ENCODE results near the gene FALEC. TPM values are rescaled to one million over a fixed set of nuclear protein-coding genes. Genes with fewer than 3 reads are reported as not detected.

The FALEC gene
- total and polyA plus RNA-seq, 9 of the 15 experiments (the other 6 are each of a cell fraction or from before 2014, with no cell fraction given), result 0.15 to 1.8 (median 0.53) TPM; not detected in 5

DNA sequence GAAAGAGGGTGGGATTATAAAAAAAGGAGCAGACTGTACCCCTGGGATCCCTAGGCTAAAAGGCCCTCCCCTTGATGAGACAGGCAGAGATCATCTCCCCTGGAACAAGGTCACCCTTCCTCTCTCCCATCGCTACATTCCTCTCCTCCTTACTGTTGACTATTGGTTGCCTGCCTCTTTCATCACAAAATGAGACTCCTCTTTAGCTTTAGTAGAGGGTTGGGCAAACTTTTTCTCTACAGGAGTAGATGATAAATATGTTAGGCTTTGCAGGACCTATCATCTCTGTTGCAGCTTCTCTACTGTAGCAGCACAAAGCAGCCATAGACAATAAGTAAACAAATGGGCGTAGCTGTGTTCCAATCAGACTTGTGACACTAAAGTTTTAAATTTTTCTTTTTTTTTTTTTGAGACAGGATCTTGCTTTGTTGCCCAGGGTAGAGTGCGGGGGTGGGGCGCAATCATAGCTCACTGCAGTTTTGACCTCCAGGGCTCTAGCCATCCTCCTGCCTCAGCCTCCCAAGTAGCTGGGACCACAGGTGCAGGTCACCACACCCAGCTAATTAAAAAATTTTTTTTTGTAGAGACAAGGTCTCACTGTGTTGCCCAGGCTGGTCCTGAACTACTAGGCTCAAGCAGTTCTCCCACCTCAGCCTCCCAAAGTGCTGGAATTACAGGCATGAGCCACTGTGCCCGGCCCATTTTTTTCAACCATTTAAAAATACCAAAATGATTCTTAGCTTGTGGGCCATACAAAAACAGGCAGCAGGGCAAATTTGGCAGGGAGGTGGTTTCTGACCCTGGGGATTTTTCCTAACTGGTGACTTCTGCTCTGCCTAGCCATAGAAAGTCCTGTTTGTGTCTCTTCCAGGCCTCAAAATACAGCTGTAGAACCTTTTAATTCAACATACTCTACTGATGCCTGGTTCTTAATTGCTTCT is 48.8 kb downstream of the FALEC start:
- DNase-seq (ENCODE audit: extremely low read depth in 1 of 4, low spot score in 3 of 4) (no peak), FAIRE-seq (no peak), ATAC-seq (no peak)
- H4K20me1 ChIP-seq (replicated peaks; ENCODE audit: control insufficient read depth, insufficient read depth, low read length), result peaks cover 13% of the 10 kb centered on the region; the same call in 1 of the 2 replicates
- H2AFZ ChIP-seq (ENCODE audit: low read depth, low read length), result no peak overlapping the region
- H3K9me3 ChIP-seq (replicated peaks; ENCODE audit: control insufficient read depth, insufficient read depth, low read depth, low read length), result no peaks in the 10 kb centered on the region
- H3K27ac ChIP-seq (ENCODE audit: extremely low read depth, low read depth, low read length), result no peak overlapping the region
- in situ Hi-C loops (cut with MboI), result loop anchor here (10.0 kb wide), 1 partner anchor 430 kb away; no protein-coding TSS in a partner anchor
- ChIA-PET POLR2A (interaction anchor here (0.6 to 6.5 kb wide), 8 partner anchors 10 to 430 kb away, joined by 3 to 148 read pairs (median 8); partner anchors contain the start of genes ADAMTSL4, ENSA and MCL1), CTCF (ENCODE audit: low intra/inter-chr PET ratio) (no interaction called here)
- peaks cover 6% of the 10 kb centered on the region for H3K9me1 ChIP-seq (ENCODE audit: control insufficient read depth, insufficient read depth, low read length)
- H3K27me3 ChIP-seq (ENCODE audit: control insufficient read depth in 2 of 2, insufficient read depth in 2 of 2, low read length in 2 of 2), result no peaks in the 10 kb centered on the region
- no peak overlapping the region for H3K4me2 ChIP-seq (ENCODE audit: insufficient read depth, low read length)
- H3K4me1 ChIP-seq (replicated peaks in 1 of 2; ENCODE audit: control insufficient read depth in 2 of 2, insufficient read depth in 2 of 2, low read length in 2 of 2), result peaks cover 59 to 60% of the 10 kb centered on the region in 2 experiments
- no peak overlapping the region; a peak in 1 of 4 replicates for H3K9ac ChIP-seq (ENCODE audit: insufficient read depth in 1 of 2, low read depth in 2 of 2, low read length in 2 of 2)
- peaks cover 47% of the 10 kb centered on the region for H3K36me3 ChIP-seq (ENCODE audit: control insufficient read depth, insufficient read depth, low read length)
- 85% methylated on average over 5 of the region's 5 CpGs for WGBS (ENCODE audit: insufficient coverage, low coverage, missing lambda C conversion rate)
- H3K79me2 ChIP-seq (ENCODE audit: control insufficient read depth, insufficient read depth, low read length), result peaks cover 29% of the 10 kb centered on the region
- intact Hi-C loops (cut with micrococcal nuclease), result loop anchor here (5.0 kb wide), 2 partner anchors 413 to 433 kb away; no protein-coding TSS in a partner anchor
- H3K4me3 ChIP-seq, result no peak overlapping the region
- BruUV-seq (replicated peaks), result no TSS peak
- TF ChIP-seq RB1 (IDR thresholded peaks at IDR 0.05; ENCODE audit: low read depth), result no peak
- TF ChIP-seq PHTF2 (CRISPR knock-in tag; IDR thresholded peaks at IDR 0.05), result no peak
- 0 out of 4 replicates have a peak, but pooled peaks of 1 of the 2 experiments have one; percentile 15 for TF ChIP-seq RCOR1 (IDR thresholded peaks at IDR 0.05; ENCODE audit: borderline replicate concordance in 1 of 2, low read depth in 2 of 2, low read length in 2 of 2)
- TF ChIP-seq NFIC (IDR thresholded peaks at IDR 0.05), result 0 out of 2 replicates have a peak, but pooled peaks have one; percentile 13
- peak; percentile 62 for TF ChIP-seq CEBPG (CRISPR knock-in tag; IDR thresholded peaks at IDR 0.05)
- peak in 1 of 2 experiments; percentile 72; a peak in 2 of 4 replicates for TF ChIP-seq CEBPG (tag; conservative IDR thresholded peaks at IDR 0.05 in 1 of 2, IDR thresholded peaks at IDR 0.05 in 1 of 2)
- TF ChIP-seq MYNN (IDR thresholded peaks at IDR 0.05), result no peak
- no peak for TF ChIP-seq MYNN (CRISPR knock-in tag; IDR thresholded peaks at IDR 0.05)
- no peak for TF ChIP-seq FOXK1 (CRISPR knock-in tag; IDR thresholded peaks at IDR 0.05; ENCODE audit: borderline replicate concordance)
- TF ChIP-seq TBL1XR1 (IDR thresholded peaks at IDR 0.05; ENCODE audit: low read length in 2 of 2), result no peak
- no peak for TF ChIP-seq SNRNP70 (optimal IDR thresholded peaks at IDR 0.05; ENCODE audit: low read depth, low read length)
- TF ChIP-seq, protein P1, sequence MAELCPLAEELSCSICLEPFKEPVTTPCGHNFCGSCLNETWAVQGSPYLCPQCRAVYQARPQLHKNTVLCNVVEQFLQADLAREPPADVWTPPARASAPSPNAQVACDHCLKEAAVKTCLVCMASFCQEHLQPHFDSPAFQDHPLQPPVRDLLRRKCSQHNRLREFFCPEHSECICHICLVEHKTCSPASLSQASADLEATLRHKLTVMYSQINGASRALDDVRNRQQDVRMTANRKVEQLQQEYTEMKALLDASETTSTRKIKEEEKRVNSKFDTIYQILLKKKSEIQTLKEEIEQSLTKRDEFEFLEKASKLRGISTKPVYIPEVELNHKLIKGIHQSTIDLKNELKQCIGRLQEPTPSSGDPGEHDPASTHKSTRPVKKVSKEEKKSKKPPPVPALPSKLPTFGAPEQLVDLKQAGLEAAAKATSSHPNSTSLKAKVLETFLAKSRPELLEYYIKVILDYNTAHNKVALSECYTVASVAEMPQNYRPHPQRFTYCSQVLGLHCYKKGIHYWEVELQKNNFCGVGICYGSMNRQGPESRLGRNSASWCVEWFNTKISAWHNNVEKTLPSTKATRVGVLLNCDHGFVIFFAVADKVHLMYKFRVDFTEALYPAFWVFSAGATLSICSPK (IDR thresholded peaks at IDR 0.05; ENCODE audit: borderline replicate concordance), result no peak
- peak; percentile 35; the same call in 1 of the 2 replicates for TF ChIP-seq EGR1 (conservative IDR thresholded peaks at IDR 0.05)
- no peak for TF ChIP-seq ARHGAP35 (IDR thresholded peaks at IDR 0.05; ENCODE audit: partially characterized antibody)

Data from K562 (cell line).